IPS DF 6.9 (cell line): ENCODE results near the gene C22orf23.

Experiments used
- DNase-seq: peaks from one replicate; pipeline ENCODE4 v3.0.0-alpha.2; 2013; ENCODE audit warnings: low read depth, low spot score
- H3K27ac ChIP-seq: one replicate; pipeline ENCODE4 v1.5.1; 2013; ENCODE audit warnings: low read length, control low read depth
- H3K27me3 ChIP-seq: 2 replicates; pipeline ENCODE4 v1.6.1; 2013; ENCODE audit warnings: mild to moderate bottlenecking, low read length; ENCODE audit not compliant: control insufficient read depth, insufficient read depth
- H3K36me3 ChIP-seq: 2 replicates; pipeline ENCODE4 v1.6.1; 2013; ENCODE audit warnings: low read length; ENCODE audit not compliant: control insufficient read depth, insufficient read depth
- H3K4me1 ChIP-seq: 2 replicates; pipeline ENCODE4 v1.6.1; 2013; ENCODE audit warnings: low read length; ENCODE audit not compliant: control insufficient read depth, insufficient read depth
- H3K4me3 ChIP-seq: 2 replicates; pipeline ENCODE4 v1.5.1; 2013; ENCODE audit warnings: mild to moderate bottlenecking, low read length
- H3K9me3 ChIP-seq: 2 replicates; pipeline ENCODE4 v1.6.1; 2013; ENCODE audit warnings: low read length, inconsistent platforms; ENCODE audit not compliant: control insufficient read depth, insufficient read depth
- whole genome bisulfite sequencing: extraction: QIAGEN DNeasy Blood & Tissue Kit; methylation state at CpG from one replicate; pipeline ENCODE4 v1.1.7; 2013; ENCODE audit warnings: mixed read lengths, missing lambda C conversion rate; ENCODE audit not compliant: insufficient read length, insufficient coverage; 5-methylcytosine and 5-hydroxymethylcytosine counted together

The C22orf23 gene

DNA sequence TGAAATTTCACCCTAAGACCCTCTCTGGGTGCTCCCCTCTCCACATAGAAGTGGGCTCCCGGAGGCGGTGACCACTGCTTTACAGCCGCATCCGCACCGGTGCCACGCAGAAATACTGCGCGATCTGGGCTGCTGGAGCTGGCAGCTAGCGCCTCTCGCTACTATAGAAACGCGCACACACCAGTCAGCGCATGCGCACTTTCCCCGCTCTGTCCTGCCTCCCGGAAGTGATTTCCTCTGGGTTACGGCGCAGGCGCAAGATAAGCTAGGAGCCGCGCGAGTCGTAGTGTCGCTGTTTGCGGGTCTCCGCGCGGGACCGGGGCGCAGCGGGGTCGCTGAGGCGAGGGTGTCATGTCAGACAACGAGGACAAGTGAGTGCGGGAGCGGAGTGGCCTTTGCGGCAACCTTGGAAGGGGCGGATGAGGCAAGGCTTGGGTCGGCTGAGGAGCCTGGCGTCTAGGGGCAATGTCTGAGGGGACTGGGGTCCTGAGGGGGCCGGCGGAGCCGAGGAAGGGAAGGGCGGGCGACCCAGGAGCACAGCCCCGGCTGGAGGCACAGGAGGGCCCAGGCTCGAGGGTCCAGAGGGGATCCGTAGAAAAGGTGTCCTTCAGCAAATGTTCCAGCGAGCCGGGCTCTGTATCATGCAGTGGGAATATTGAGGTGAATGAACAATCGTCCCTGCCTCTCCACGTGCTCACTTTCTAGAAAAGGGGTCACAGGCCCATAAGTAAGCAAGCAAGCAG is at the start of gene C22orf23, which contains the start of gene POLR2F:
TSS of gene C22orf23 (minus strand) at position 165 of the 743 bp plus-strand sequence. CDS start 452 bp downstream, outside the sequence.
TSS of gene POLR2F (plus strand) at position 263 of the 743 bp plus-strand sequence. CDS start at position 352, 89 bp downstream.
- H3K9me3 ChIP-seq, result no peaks in the 10 kb centered on the region
- no peaks in the 10 kb centered on the region for H3K4me1 ChIP-seq
- WGBS, result no CpG with 5 or more reads among the region's 52 CpGs
- no peak within 1 kb of the TSS for H3K27ac ChIP-seq
- H3K27me3 ChIP-seq, result no peaks in the 10 kb centered on the region
- H3K36me3 ChIP-seq, result peaks cover 15% of the 10 kb centered on the region; the same call in 1 of the 2 replicates
- peak; percentile 92 for DNase-seq
- H3K4me3 ChIP-seq, result peak within 1 kb of the TSS; percentile 98

GRCh38 chr22:37999640-38000272 is 46.4 kb upstream of the C22orf23 start:
- no CpG with 5 or more reads among the region's 16 CpGs for whole genome bisulfite sequencing
- H3K4me3 ChIP-seq, result no peak overlapping the region
- H3K36me3 ChIP-seq, result no peaks in the 10 kb centered on the region

GRCh38 chr22:37999236-37999635 is 45.8 kb upstream of the C22orf23 start:
- Histone ChIP-seq H3K4me3 (no peak overlapping the region), H3K27me3 (no peaks in the 10 kb centered on the region), H3K36me3 (no peaks in the 10 kb centered on the region), H3K9me3 (no peaks in the 10 kb centered on the region), H3K27ac (no peak overlapping the region), H3K4me1 (peaks cover 2% of the 10 kb centered on the region; the same call in 1 of the 2 replicates)
- DNase-seq, result no peak
- WGBS, result no CpG with 5 or more reads among the region's 10 CpGs

More at GRCh38 chr22:37999640-38000272, 46.4 kb upstream of the C22orf23 start:
- Histone ChIP-seq H3K27me3 (no peaks in the 10 kb centered on the region), H3K9me3 (no peaks in the 10 kb centered on the region), H3K27ac (no peak overlapping the region), H3K4me1 (peaks cover 2% of the 10 kb centered on the region; the same call in 1 of the 2 replicates)
- DNase-seq, result no peak

DNA sequence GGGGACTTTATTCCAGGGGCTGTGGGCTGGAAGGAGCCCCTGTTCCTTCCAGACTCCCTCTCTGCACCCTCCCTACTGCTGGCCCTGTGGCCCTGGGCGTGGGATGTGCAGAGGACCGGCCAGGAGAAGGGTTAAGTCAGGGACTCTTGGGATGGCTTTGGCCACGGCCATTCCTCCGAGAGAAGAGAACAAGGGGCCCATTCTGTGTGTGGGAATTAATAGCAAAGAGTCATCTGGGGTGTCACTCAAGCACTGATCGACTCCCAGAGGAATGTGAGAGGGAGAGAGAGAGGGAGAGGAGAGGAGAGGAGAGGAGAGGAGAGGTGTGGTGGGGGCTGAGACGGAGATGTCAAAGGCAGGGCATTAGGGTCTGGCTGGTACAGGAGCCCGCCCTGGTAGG is 45.1 kb upstream of the C22orf23 start:
- DNase-seq, result no peak
- Histone ChIP-seq H3K9me3 (no peaks in the 10 kb centered on the region), H3K4me1 (peaks cover 3% of the 10 kb centered on the region; the same call in 1 of the 2 replicates), H3K4me3 (no peak overlapping the region), H3K36me3 (no peaks in the 10 kb centered on the region), H3K27me3 (no peaks in the 10 kb centered on the region), H3K27ac (no peak overlapping the region)
- WGBS, result no CpG with 5 or more reads among the region's 7 CpGs

DNA sequence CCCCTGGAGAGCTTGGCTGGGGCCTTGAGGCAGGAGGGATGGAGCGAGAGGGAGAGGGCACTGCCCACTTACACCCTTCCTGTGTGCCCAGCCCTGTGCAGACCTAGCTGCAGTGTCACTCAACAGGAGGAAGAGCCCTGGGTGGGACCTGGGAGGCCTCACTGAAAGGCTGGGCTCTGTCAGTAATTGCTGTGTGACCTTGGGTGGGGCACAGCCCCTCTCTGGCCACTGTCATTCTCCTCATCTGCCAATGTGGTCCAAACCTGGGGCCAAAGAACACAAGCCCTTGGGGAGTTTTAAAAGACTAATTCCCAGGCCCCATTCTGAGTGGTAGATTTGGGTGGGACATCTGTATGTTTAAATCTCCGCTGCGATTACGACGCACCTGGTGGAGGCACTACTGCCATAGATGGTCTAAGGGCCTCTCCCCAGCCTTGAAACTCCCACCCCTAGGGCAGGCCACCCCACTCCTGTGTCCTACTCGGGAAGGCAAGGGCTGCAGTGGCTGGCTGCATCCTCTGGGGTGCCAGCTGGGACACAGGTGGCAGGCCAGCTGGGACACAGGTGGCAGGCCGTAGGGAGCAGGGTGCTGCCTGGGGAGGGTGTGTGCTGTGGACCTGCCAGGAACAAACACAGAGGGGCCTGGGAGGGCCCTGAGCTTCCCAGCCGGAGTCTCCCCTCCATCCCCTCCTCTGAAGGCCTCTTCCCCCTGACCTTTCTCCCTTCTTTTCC is 43.3 kb upstream of the C22orf23 start:
- no peaks in the 10 kb centered on the region for H3K9me3 ChIP-seq
- H3K36me3 ChIP-seq, result no peaks in the 10 kb centered on the region
- no peak for DNase-seq
- no peaks in the 10 kb centered on the region for H3K27me3 ChIP-seq
- peaks cover 3% of the 10 kb centered on the region; the same call in 1 of the 2 replicates for H3K4me1 ChIP-seq
- H3K4me3 ChIP-seq, result no peak overlapping the region
- H3K27ac ChIP-seq, result no peak overlapping the region
- WGBS, result no CpG with 5 or more reads among the region's 8 CpGs

DNA sequence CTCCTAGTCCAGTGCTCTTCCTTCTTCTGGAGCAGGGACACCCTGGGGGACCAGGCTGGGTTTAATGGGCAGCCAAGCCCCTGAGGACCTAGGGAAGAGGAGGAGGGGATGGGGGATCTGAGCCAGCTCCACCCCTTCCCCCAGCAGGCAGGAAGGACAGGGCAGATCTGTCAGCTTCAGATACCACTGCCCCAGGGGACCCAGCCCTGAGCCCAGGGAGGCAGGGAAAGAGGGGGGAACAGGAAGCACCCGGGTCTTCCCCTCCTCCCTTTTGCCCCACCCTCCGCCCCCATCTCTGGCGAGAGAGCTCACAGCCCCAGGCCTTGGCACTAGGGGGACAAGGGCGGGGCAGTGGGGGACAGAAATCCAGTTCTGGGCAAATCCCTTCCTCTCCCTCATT is 42.7 kb upstream of the C22orf23 start:
- H3K36me3 ChIP-seq, result no peaks in the 10 kb centered on the region
- WGBS, result no CpG with 5 or more reads among the region's 4 CpGs
- peaks cover 3% of the 10 kb centered on the region; the same call in 1 of the 2 replicates for H3K4me1 ChIP-seq
- no peaks in the 10 kb centered on the region for H3K27me3 ChIP-seq
- no peaks in the 10 kb centered on the region for H3K9me3 ChIP-seq
- no peak overlapping the region for H3K4me3 ChIP-seq
- no peak for DNase-seq
- H3K27ac ChIP-seq, result no peak overlapping the region

DNA sequence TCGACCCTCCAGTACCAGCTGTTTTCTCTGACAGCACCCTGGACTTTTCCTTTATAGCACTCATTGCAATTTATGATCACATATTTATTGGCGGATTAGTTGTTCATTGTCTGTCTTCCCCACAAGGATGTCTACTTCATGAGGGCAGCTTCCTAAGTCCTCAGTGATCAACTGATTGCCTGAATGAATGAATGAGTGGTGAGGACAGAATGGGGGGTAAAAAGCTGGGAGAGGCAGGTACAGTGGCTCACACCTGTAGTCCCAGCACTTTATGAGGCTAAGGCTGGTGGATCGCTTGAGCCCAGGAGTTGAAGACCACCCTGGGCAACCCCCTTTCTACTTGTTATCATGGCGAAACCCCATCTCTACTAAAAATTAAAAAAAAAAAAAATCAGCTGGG is 42.1 kb upstream of the C22orf23 start:
- no CpG with 5 or more reads among the region's 4 CpGs for WGBS
- DNase-seq, result no peak
- Histone ChIP-seq H3K27me3 (no peaks in the 10 kb centered on the region), H3K27ac (no peak overlapping the region), H3K9me3 (no peaks in the 10 kb centered on the region), H3K4me3 (no peak overlapping the region), H3K36me3 (no peaks in the 10 kb centered on the region), H3K4me1 (peaks cover 3% of the 10 kb centered on the region; the same call in 1 of the 2 replicates)

DNA sequence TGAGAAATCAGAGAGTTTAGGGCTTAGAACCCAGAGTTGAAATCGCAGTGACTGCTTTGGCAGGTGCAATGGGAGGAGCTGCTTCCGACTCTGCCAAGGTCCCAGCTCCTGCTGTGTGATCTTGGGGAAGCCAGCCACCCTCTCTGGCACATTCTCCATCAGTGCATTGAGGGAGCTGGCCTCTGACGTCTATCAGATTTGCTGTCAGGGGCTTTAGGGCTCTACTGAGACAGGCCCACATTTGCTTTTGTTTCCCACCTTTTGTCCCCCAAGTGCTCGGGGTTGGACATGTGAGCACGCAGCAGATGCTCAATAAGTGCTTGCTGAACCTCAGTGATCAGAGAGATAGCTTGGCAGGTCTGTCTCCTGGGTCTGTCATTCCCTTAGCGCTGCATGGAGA is 41.6 kb upstream of the C22orf23 start:
- Histone ChIP-seq H3K27ac (no peak overlapping the region), H3K27me3 (no peaks in the 10 kb centered on the region), H3K4me3 (no peak overlapping the region), H3K4me1 (peaks cover 2% of the 10 kb centered on the region; the same call in 1 of the 2 replicates), H3K36me3 (no peaks in the 10 kb centered on the region), H3K9me3 (no peaks in the 10 kb centered on the region)
- no peak for DNase-seq
- no CpG with 5 or more reads among the region's 6 CpGs for WGBS

- Histone ChIP-seq H3K36me3 (no peaks in the 10 kb centered on the region), H3K27me3 (no peaks in the 10 kb centered on the region), H3K9me3 (no peaks in the 10 kb centered on the region), H3K27ac (no peak overlapping the region), H3K4me1 (peaks cover 1% of the 10 kb centered on the region; the same call in 1 of the 2 replicates), H3K4me3 (no peak overlapping the region)
- no peak for DNase-seq
- WGBS, result no CpG with 5 or more reads among the region's 6 CpGs
Measured at GRCh38 chr22:37994049-37994448, 40.6 kb upstream of the C22orf23 start.
